ENCODE data around the gene SPA17. TPM values are rescaled to one million over a fixed set of nuclear protein-coding genes. Genes with fewer than 3 reads are reported as not detected.

The SPA17 gene
- 1 to 10 TPM in 10 of 12 donors, not detected in 2; 2.0 to 6.4 (median 3.7) TPM for polyA plus RNA-seq (ENCODE audit: insufficient read length in 12 of 12)
- long read RNA-seq, donor 1, transcript SPA17-201 (5 exons, 853 nt) = major isoform, 6 of 6 reads
- long read RNA-seq, donor 1, partial matches to known transcripts = 0 of 6 reads
- long read RNA-seq, donor 1, other reads (novel, unspliced or antisense) = 0 of 6 reads
- long read RNA-seq, donor 2, full-length matches to known transcripts = 3 of 3 reads
- long read RNA-seq, donor 2, partial matches to known transcripts = 0 of 3 reads
- long read RNA-seq, donor 2, other reads (novel, unspliced or antisense) = 0 of 3 reads
- long read RNA-seq, donor 3 = 0 reads
- long read RNA-seq, donor 4 = 0 reads
- long read RNA-seq, donor 5 = 0 reads
- long read RNA-seq, donor 6, partial matches to known transcripts = 0 of 1 reads
- long read RNA-seq, donor 6, other reads (novel, unspliced or antisense) = 0 of 1 reads
- long read RNA-seq, donor 7, partial matches to known transcripts = 0 of 2 reads
- long read RNA-seq, donor 7, other reads (novel, unspliced or antisense) = 0 of 2 reads
- long read RNA-seq, donor 8, partial matches to known transcripts = 0 of 2 reads
- long read RNA-seq, donor 8, other reads (novel, unspliced or antisense) = 0 of 2 reads
- long read RNA-seq, donor 9, partial matches to known transcripts = 0 of 1 reads
- long read RNA-seq, donor 9, other reads (novel, unspliced or antisense) = 0 of 1 reads
- long read RNA-seq, donor 10, partial matches to known transcripts = 0 of 2 reads
- long read RNA-seq, donor 10, other reads (novel, unspliced or antisense) = 0 of 2 reads
- long read RNA-seq, donor 11, partial matches to known transcripts = 0 of 3 reads
- long read RNA-seq, donor 11, other reads (novel, unspliced or antisense) = 0 of 3 reads

DNA sequence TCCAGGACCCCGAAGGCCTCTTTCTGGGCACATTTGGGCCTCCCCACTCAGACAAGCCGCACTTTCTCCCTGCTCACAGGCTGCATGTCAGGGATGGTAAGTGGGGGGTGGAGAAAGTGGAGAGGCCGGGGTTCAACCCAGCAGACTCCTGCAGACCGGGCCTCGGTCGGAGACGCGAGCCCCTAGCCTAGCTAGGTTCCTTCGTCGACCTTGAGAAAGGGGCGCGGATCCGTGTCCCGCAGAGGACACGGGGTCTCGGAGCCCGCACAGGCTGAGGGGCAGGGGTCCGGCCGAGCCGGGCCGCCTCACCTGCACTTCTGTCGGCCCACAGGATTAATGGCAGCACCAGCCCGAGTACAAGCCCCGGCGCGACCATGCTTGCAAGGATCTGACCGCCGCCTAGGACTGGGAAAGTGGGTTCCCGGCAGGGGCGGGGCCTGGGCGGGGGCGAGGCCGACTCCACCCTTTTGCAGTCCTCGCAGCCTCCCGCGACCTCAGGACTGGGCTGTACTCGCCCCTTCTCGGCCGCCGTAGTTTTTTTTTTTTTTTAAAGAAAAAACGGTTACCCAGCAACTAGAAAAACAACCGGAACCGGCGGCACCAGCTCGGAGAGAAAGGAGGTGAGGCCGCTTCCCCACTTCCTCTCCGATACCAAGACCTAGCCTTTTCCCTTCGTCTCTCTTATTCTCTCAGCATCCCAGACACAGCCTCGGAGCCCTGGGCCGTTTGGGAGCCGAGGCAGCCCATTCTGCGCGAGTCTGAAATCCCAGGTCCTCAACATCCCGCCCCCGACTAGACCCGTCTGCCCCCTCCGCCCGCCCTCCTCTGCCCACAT, at the start of gene SPA17, which contains the start of gene SIAE:
TSS of gene SPA17 (plus strand) at position 572 of the 835 bp plus-strand sequence. CDS start 1,361 bp downstream, outside the sequence.
TSS of gene SIAE (minus strand) at position 407 of the 835 bp plus-strand sequence. CDS start at position 376, 31 bp downstream.
- DNase-seq = peak; percentile 94

DNA sequence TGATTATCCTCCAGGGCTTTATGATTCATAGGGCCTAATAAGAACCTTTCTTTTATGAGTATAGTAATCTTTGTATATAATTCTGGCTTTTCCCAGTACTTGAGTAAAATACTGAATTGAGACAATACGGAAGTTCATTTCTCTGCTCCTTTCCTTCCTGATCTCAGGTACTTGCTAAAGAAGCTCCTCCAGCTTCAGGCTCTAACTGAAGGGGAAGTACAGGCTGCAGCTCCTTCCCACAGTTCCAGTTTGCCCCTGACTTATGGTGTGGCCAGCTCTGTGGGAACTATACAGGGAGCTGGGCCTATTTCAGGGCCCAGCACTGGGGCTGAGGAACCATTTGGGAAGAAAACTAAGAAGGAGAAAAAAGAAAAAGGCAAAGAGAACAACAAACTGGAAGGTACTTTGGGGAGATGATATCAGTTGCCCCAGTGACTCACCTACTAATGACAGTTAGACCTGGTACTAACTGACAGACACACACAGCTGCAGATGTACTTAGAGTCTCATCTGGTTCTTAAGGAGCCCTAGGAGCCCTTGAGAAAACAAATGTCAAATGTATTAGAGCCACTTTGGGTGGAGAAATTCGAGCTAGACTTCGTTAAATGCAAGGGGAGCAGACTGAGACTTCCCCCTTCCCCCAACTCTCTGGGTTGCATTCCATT, 48.1 kb upstream of the SPA17 start:
- DNase-seq = no peak

DNA sequence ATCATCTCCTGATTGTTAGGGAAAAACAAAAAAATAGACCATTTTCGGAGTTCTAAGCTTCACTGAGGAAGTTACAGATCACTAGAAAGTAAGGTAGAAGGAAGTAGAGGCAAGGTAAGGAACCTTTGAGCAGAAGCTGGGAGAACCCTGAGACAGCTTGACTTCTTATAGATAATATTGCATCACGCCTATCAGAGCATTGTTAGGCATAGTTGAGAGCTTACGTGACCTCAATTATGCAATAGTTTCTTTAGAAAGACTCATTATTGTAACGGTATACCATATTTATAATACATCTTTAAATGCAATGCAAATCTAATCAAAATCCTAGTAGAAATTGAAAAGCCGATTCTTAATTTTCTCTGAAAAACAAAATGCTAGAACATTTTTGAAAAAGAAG, 46.2 kb upstream of the SPA17 start:
- no peak for DNase-seq

GRCh38 chr11:124629961-124630360, 43.7 kb upstream of the SPA17 start:
- no peak for DNase-seq

GRCh38 chr11:124633355-124633754, 40.3 kb upstream of the SPA17 start:
- no peak for DNase-seq

DNA sequence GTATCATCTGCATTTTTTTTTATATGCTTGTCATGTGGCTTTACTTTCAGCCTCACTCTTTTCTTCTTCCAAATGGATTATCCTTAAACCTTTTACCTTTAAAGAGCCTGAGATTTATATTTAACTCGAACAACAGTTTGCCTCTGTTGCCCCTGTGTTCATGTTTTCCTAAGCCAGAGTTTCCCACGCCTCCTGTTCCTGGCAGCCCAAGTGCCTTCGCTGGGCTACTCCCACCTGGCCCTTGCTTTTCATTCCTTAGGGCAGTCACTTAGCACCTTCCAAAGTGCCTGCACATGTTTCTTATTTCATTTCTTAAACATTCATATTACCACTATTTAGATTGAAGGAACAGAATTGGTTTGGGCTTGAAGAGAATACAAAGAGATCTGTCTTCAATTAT, 37.8 kb upstream of the SPA17 start:
- no peak for DNase-seq

GRCh38 chr11:124638500-124638899, 35.2 kb upstream of the SPA17 start:
- DNase-seq = no peak

- DNase-seq = no peak
Observed at GRCh38 chr11:124639186-124639585, 34.5 kb upstream of the SPA17 start.

- DNase-seq = no peak
Observed at GRCh38 chr11:124640666-124641065, 33.0 kb upstream of the SPA17 start.

DNA sequence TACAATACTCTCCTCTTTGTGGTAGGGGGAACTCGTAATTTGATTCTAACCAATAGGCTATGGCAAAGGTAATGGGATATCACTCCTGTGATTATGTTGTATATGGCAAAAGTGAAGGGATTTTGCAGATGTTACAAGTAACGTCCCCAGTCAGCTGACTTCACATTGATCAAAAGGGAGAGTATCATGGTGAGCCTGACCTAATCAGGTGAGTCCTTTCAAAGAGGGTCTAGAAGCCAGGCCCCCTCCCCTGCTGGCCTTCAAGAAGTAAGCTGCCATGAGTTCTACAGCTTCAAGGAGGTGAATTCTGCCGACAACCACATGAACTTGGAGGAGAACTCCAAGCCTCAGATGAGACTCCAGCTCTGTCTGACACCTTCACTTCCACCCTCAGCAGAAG, 31.1 kb upstream of the SPA17 start:
- DNase-seq = no peak

- no peak for DNase-seq
Observed at GRCh38 chr11:124643042-124643604, 30.6 kb upstream of the SPA17 start.

DNA sequence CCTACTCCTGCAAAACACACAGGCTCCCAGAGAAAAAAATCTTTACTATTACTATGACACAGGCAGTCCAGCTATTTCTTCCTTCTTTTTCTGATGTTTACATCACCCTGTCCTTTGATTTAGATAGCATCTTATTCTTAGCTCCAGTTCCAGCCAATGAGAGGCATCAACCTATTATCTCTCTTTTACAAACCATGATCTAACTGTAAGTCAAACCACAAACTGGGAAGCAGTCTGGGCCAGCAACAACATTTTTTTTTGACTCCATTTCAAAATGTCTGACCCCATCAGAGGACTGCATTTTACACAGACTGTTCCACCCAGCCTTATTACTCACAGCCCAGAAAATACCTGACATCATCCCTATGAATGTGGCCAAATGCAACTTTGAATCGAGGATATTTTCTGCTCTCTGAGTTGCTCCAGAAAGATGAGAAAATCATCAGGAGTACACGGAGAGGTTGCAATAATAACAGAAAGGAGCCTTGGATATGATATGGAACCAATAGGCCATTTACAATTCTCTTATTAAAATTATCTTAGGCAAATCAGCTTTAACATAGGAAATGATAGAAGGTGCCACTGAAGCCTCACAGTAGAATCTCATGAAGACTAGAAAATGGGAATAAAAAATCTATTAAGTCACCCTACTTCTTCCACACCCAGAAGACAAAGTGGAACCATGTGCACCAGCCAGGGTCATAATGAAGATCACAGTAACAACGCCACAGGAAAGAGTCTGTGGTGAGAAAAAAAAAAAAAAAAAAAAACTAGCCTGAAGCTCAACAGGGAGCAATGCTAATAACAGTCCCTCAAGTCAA, 29.9 kb upstream of the SPA17 start:
- peak; percentile 14 for DNase-seq

- peak; percentile 60 for DNase-seq
Observed at GRCh38 chr11:124644426-124645280, 29.1 kb upstream of the SPA17 start.

DNA sequence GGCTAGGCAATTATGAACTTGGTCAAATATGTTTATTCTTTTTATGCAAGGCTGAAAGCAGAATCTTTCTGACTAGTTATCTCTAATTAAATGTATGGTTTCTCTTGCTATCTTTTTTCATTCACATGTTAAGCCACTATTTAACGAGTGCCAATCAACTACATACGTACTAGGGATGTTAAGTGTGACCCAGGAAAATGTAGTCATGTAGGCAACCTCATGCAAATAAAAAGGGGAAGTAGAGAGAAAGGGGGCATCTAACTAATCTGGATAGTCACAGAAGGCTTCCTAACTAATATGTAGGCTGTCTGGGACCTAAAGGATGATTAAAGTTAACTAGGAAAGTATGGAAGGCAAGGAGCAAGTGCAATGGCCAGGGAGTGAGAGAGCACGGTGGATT, 27.6 kb upstream of the SPA17 start:
- DNase-seq = no peak

DNA sequence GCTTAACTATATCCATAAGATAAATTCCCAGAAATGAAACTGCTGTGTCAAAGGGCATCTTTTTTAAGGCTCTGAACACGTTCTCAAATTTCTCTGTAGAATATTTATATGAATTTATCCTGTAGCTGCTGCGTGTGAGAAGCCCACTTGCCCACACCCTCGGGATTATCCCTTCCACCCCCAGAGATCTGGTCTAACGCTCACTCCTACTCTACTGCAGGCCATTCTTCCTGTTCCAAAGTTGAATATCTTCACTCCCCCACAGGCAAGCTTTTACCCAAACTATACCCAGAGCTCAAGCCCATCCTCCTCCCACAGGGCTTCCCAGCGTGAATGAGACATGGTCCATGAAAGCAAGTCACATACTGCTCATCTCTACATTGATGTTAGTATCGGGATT, 25.1 kb upstream of the SPA17 start:
- DNase-seq = no peak

DNA sequence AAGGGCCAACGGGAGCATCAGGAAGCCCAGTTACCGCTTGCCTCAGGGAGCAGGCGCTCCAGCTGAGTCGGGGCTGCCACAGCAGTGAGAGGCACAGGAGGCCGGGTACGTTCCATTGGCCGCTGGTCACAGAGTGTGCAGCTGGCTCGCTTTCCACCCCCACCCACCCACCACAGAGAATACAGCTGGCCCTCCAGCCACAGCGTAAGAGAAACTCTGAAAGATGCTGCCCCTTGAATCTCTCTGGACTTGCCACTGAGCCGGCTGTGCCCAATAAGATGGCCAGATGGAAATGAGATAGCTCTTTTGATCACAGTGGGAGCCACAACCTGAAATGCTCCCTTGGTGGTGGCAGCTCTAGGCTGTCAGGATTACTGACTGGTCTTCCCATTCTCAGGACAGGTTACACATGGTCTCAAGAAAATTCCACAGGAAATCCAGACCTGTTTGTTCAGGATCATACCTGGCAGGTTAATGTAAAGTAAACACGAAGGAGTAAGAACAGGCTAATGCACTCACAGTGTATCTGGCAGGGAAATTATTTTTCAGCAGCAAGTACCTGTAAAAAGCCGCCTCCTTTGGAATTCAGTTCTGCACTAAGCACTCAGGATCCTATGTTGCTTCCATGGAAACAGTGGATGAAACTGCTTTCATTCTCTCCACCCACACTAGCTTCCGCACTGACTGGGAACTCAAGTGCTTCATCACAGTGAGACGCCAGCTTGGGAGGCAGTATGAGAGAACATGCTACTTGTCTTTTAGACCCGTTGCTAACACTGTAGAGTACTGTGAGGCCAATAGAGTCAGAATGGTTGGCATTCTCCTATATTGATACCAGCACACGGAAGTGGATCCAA, 16.7 kb upstream of the SPA17 start:
- no peak for DNase-seq

GRCh38 chr11:124657904-124658303, 15.8 kb upstream of the SPA17 start:
- no peak for DNase-seq

- DNase-seq = no peak
Observed at GRCh38 chr11:124658501-124658900, 15.2 kb upstream of the SPA17 start.
